Endothelial cell (in vitro differentiated cells): Measurements from ENCODE around the gene HS3ST3A1. TPM values are rescaled to one million over a fixed set of nuclear protein-coding genes. Genes with fewer than 3 reads are reported as not detected.
A peak's percentile ranks its signal among the peaks of the same experiment; 100 is the strongest.

Experiments
- DNase-seq: peaks from one replicate; pipeline ENCODE4 v3.0.0; 2021; ENCODE audit warnings: low spot score
- H3K27ac Mint-ChIP-seq: one replicate; pipeline ENCODE4 v1.8.0; 2021; ENCODE audit warnings: mixed read lengths, inconsistent platforms; ENCODE audit not compliant: unreplicated experiment
- H3K27me3 Mint-ChIP-seq: one replicate; pipeline ENCODE4 v1.8.0; 2021; ENCODE audit warnings: mild to moderate bottlenecking, moderate library complexity, mixed read lengths, inconsistent platforms; ENCODE audit not compliant: unreplicated experiment
- H3K36me3 Mint-ChIP-seq: one replicate; pipeline ENCODE4 v1.8.0; 2021; ENCODE audit warnings: mild to moderate bottlenecking, low read depth, mixed read lengths, inconsistent platforms; ENCODE audit not compliant: unreplicated experiment
- H3K4me1 Mint-ChIP-seq: one replicate; pipeline ENCODE4 v1.8.0; 2021; ENCODE audit warnings: mild to moderate bottlenecking, mixed read lengths, inconsistent platforms; ENCODE audit not compliant: unreplicated experiment
- H3K4me3 Mint-ChIP-seq: one replicate; pipeline ENCODE4 v1.8.0; 2021; ENCODE audit warnings: mild to moderate bottlenecking, mixed read lengths, inconsistent platforms; ENCODE audit not compliant: unreplicated experiment
- H3K9me3 Mint-ChIP-seq: one replicate; pipeline ENCODE4 v1.8.0; 2021; ENCODE audit warnings: mixed read lengths, inconsistent platforms; ENCODE audit not compliant: unreplicated experiment
- long read RNA-seq: library from polyadenylated mRNA; unstranded; transcript quantifications from one replicate; pipeline ENCODE4 v2.0.0, GENCODE V29; 2020; ENCODE audit not compliant: unreplicated experiment
- total RNA-seq: library from RNA; stranded (reverse); fragmentation: NEBNext Ultra II Directional; extraction: Animal tissue kit (Norgen Biotek cat#: 25700); gene quantifications from one replicate; pipeline ENCODE4 v1.2.1, GENCODE V29; 2021; ENCODE audit not compliant: unreplicated experiment
- TF ChIP-seq, protein P1 (sequence below): fragments of 200-600 bp; sonication (generic); IDR thresholded peaks from one replicate; pipeline ENCODE4 v1.5.0; 2021; ENCODE audit warnings: antibody characterized with exemption; ENCODE audit not compliant: unreplicated experiment

HS3ST3A1 gene
- total RNA-seq, result 1.1 TPM
- long read RNA-seq, result 0 reads

DNA sequence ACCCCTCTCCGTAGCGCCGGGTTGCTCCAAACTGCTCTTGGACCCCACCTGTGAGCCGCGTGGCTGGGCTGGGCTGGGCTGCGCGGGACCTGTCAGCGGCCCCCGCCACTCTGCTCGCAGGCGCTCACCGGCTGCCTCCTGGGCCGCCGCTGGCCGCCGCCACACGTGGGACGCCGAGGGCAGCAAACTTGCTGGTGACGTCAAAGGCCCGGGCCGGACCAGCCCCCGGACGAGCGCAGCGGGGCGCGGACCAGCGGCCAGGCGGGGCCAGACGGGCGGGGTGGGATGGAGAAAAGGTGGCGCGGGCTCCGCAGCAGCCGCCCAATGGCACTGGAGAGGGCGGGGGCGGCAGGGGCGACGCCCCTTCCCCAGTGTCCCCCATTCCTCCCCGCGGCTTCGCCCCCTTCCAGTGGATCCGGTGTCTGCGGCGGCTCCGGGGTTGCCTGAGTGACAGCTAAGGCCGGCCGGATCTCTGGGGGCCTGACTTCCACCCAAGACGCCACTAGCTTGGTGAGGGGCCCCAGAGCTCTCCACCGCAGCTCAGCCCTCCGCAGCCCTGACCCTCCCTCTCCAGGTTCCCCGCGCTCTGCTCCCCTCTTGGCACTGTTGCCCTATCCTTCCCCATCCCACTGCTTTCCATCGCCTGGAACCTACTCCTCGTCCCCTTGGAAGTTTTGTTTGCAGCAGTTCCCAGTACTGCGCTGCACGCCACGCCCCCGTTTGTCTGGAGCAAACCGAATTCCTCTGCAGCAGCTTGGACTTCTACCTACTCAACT is at the start of gene HS3ST3A1:
Gene HS3ST3A1 (minus strand): TSS at position 154 of the 776 bp plus-strand sequence. CDS start 800 bp downstream, outside the sequence.
- Mint-ChIP-seq H3K4me3 (peak within 1 kb of the TSS; percentile 99), H3K27me3 (peaks cover 7% of the 10 kb centered on the region), H3K27ac (peak within 1 kb of the TSS; percentile 82), H3K4me1 (peaks cover 7% of the 10 kb centered on the region), H3K9me3 (no peaks in the 10 kb centered on the region), H3K36me3 (peaks cover 3% of the 10 kb centered on the region)
- TF ChIP-seq, protein P1, sequence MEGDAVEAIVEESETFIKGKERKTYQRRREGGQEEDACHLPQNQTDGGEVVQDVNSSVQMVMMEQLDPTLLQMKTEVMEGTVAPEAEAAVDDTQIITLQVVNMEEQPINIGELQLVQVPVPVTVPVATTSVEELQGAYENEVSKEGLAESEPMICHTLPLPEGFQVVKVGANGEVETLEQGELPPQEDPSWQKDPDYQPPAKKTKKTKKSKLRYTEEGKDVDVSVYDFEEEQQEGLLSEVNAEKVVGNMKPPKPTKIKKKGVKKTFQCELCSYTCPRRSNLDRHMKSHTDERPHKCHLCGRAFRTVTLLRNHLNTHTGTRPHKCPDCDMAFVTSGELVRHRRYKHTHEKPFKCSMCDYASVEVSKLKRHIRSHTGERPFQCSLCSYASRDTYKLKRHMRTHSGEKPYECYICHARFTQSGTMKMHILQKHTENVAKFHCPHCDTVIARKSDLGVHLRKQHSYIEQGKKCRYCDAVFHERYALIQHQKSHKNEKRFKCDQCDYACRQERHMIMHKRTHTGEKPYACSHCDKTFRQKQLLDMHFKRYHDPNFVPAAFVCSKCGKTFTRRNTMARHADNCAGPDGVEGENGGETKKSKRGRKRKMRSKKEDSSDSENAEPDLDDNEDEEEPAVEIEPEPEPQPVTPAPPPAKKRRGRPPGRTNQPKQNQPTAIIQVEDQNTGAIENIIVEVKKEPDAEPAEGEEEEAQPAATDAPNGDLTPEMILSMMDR, result no peak
- DNase-seq, result peak; percentile 63

DNA sequence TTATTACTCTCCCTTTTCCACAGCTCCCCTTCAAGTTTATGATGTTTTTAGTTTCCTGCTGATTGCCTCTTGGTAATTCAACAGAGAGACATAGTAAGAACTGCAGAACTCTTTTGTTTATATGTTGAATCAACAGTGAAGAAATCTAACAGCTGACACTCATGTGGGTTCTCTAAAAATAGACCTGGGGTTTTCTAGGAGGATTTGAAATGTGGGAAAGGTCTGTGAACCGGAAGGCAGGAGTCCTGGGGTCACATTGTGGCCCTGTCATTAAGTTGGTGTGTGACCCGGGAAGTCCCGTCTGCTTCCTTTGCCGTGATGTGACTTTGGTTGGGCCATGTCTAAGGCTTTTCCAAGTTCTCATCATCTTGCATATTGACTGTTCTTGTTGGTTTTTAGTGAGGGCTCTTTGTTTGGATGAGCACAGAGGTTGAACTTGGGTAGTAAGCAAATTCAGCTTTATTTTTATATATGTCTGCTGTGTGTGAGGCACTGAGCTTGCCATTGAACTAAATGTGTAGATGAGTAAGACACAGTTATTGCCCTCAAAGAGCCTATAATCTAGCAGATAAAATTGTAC is 48.5 kb upstream of the HS3ST3A1 start:
- no peak overlapping the region for H3K4me3 Mint-ChIP-seq
- H3K4me1 Mint-ChIP-seq, result no peaks in the 10 kb centered on the region

GRCh38 chr17:13647543-13648021 is 45.9 kb upstream of the HS3ST3A1 start:
- DNase-seq, result no peak
- H3K9me3 Mint-ChIP-seq, result no peaks in the 10 kb centered on the region
- H3K4me1 Mint-ChIP-seq, result no peaks in the 10 kb centered on the region
- TF ChIP-seq, protein P1, result no peak
- H3K27me3 Mint-ChIP-seq, result no peaks in the 10 kb centered on the region
- no peak overlapping the region for H3K4me3 Mint-ChIP-seq
- no peak overlapping the region for H3K27ac Mint-ChIP-seq
- H3K36me3 Mint-ChIP-seq, result no peaks in the 10 kb centered on the region

More for the DNA sequence above, 48.5 kb upstream of the HS3ST3A1 start:
- Mint-ChIP-seq H3K27ac (no peak overlapping the region), H3K27me3 (no peaks in the 10 kb centered on the region), H3K9me3 (no peaks in the 10 kb centered on the region), H3K36me3 (no peaks in the 10 kb centered on the region)
- TF ChIP-seq, protein P1, result no peak
- DNase-seq, result no peak

GRCh38 chr17:13646969-13647542 is 45.3 kb upstream of the HS3ST3A1 start:
- no peaks in the 10 kb centered on the region for H3K36me3 Mint-ChIP-seq
- no peaks in the 10 kb centered on the region for H3K27me3 Mint-ChIP-seq
- H3K4me3 Mint-ChIP-seq, result no peak overlapping the region
- TF ChIP-seq, protein P1, result no peak
- H3K4me1 Mint-ChIP-seq, result no peaks in the 10 kb centered on the region
- DNase-seq, result no peak
- no peak overlapping the region for H3K27ac Mint-ChIP-seq
- no peaks in the 10 kb centered on the region for H3K9me3 Mint-ChIP-seq
